ENCODE measurements around the gene FPGS. TPM values are rescaled to one million over a fixed set of nuclear protein-coding genes. Genes with fewer than 3 reads are reported as not detected.

The FPGS gene
- total and polyA plus RNA-seq, 9 donors = 18.9 to 209 (median 154) TPM

DNA sequence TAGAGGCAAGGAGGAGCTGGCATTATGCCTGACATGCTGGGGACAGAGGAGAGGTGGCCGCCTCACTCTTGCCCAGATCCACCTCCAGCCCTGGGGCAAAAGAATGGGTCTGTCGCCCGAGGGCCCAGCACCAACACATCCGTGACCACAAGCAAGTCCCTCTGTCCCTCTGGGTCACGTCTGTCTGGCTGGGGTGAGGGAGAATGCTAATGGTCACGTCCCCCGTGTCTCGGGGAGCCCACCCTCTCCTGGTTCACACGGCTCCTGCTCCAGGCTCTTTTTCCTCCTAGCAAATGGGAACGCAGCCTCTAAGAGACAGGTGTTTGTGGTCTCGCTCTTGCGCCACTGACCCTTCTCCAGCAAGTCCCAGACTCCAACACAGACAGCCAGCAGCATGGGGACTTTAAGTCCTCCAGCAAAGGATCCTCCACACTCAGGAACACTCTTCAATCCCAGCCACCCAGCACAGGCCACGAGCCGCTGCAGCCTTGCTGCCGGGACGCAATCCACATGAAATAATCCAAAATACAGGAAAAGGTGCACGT lies 47.7 kb downstream of the FPGS start:
- Histone ChIP-seq H3K27me3 (no peaks in the 10 kb centered on the region), H3K4me1 (ENCODE audit: insufficient read depth) (peaks cover 35% of the 10 kb centered on the region), H3K27ac (peak overlapping the region; percentile 14 to 83), H3K9me3 (no peaks in the 10 kb centered on the region), H3K36me3 (no peaks in the 10 kb centered on the region), H3K4me3 (no peak overlapping the region)
- no peak for TF ChIP-seq POLR2A (IDR thresholded peaks at IDR 0.05)
- no peak for TF ChIP-seq EP300 (IDR thresholded peaks at IDR 0.05)
- 91 to 94% (median 93%) methylated on average over 17 of the region's 17 CpGs for WGBS, 3 donors
- no peak for DNase-seq
- intact Hi-C loops (cut with DNase I) = no loop called here

DNA sequence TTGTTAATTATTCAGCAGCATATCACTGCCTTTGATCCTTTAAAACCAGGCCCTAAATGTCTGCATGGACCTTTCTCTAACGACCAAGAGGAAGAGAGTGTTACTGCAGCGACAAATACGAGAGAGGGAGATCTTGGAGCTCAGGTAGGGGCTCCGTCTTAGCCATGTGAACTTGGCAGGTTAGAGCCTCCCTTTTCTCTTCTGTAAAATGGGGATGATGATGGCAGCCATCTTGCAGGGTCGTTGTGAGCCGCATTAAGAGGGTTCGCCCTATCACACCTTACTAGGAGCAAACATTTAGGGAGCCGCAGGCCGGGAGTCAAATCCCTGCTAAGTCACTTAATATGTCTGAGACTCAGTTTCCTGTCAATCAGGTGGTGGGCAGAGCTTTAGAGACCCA lies 50.1 kb downstream of the FPGS start:
- Histone ChIP-seq H3K4me1 (ENCODE audit: insufficient read depth) (peaks cover 25% of the 10 kb centered on the region), H3K9me3 (no peaks in the 10 kb centered on the region), H3K27me3 (no peaks in the 10 kb centered on the region), H3K27ac (peak overlapping the region; percentile 83 to 93), H3K36me3 (no peaks in the 10 kb centered on the region), H3K4me3 (peak overlapping the region; percentile 71)
- no peak for DNase-seq
- intact Hi-C loops (cut with DNase I) = no loop called here
- TF ChIP-seq POLR2A (IDR thresholded peaks at IDR 0.05) = no peak
- TF ChIP-seq, protein P1, sequence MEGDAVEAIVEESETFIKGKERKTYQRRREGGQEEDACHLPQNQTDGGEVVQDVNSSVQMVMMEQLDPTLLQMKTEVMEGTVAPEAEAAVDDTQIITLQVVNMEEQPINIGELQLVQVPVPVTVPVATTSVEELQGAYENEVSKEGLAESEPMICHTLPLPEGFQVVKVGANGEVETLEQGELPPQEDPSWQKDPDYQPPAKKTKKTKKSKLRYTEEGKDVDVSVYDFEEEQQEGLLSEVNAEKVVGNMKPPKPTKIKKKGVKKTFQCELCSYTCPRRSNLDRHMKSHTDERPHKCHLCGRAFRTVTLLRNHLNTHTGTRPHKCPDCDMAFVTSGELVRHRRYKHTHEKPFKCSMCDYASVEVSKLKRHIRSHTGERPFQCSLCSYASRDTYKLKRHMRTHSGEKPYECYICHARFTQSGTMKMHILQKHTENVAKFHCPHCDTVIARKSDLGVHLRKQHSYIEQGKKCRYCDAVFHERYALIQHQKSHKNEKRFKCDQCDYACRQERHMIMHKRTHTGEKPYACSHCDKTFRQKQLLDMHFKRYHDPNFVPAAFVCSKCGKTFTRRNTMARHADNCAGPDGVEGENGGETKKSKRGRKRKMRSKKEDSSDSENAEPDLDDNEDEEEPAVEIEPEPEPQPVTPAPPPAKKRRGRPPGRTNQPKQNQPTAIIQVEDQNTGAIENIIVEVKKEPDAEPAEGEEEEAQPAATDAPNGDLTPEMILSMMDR (IDR thresholded peaks at IDR 0.05) = no peak
- WGBS, 3 donors = 7 to 39% (median 16%) methylated on average over 9 of the region's 9 CpGs

DNA sequence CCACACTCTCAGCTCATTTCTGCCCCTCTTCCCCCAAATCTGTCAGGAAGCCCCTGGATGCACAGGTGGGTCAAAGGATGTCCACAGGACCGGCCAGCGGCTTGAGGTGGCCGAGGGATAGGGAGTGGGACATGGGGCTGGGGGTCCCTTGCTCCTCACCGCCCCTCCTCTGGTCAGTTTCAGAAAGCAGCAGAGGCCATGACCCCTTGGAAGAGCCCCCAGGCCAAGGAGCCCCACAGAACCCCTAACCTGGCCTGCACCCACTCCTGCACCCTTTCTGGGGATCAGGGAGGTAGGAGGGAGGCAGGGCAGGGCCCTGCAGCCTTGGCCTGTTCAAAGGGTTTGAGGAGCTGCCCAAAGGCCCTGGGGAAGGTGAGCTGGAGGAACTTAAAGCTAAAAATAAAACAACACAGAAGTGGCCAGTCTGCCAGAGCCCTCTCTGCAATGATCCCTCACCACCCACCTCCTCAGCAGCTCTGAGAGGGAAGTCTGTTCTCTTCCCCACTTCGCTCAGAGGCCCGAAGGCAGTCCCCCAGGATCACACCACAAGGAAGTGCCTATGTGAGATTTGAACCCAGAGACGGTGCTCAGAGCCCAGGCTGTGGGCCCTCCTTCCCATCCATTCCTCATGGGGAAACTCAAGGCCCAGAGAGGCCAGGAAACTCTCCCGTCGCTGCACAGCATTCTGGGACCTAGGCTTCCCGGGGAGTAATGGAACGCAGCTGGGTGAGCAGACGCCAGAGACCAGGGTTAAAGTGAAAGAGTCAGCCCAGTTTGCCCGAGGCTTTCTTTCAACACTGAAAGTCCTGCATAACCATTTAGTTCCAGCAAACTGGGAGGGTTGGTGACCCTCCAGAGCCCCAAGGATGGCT lies 50.9 kb downstream of the FPGS start:
- Histone ChIP-seq H3K9me3 (no peaks in the 10 kb centered on the region), H3K36me3 (no peaks in the 10 kb centered on the region), H3K27ac (peak overlapping the region; percentile 83 to 93), H3K4me1 (ENCODE audit: insufficient read depth) (peaks cover 27% of the 10 kb centered on the region), H3K27me3 (no peaks in the 10 kb centered on the region), H3K4me3 (peak overlapping the region; percentile 71)
- intact Hi-C loops (cut with DNase I) = no loop called here
- DNase-seq = peak in 1 of 5 donors; percentile 34
- TF ChIP-seq POLR2A (IDR thresholded peaks at IDR 0.05) (no peak), EP300 (IDR thresholded peaks at IDR 0.05) (no peak)
- TF ChIP-seq, protein P1 (IDR thresholded peaks at IDR 0.05) = no peak
- WGBS, 3 donors = 5 to 10% (median 6%) methylated on average over 13 of the region's 13 CpGs

DNA sequence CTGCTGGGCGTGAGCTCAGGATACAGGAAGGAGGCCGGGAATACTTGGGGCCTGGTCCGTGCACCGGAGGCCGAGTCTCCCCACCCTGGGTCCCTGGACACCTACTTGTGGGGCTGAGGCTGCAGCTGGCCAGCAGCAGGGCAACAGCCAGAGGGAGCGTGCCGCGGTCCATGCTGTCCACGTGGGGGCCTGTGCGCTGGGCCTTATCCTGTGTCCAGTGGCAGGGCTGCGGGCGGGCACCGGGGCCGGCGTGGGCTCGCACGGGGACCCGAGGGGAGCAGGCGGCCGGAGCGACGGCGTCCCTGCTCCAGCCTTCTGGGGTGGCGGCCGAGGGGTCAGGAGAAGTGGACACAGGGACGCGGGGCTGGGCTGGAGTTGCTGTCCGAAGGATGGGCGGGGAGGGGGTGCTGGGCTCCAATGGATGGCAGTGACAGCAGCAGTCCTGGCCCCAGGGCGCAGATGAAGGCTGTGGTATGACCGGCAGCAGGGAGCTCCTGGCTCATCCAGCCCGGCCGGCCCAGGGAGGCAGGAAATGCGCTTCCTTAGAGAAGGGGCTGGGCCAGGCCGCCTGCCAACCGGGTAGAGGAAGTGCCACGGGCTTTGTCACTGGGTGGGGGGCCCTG lies 51.6 kb downstream of the FPGS start, which contains the start of gene ENG:
Gene ENG, minus strand, starts transcription at position 475 of the 623 bp plus-strand sequence. Its CDS starts 303 bp downstream, at position 172.
- DNase-seq = peak; percentile 86 to 92 (median 88)
- intact Hi-C loops (cut with DNase I) = no loop called here
- Histone ChIP-seq H3K36me3 (no peaks in the 10 kb centered on the region), H3K4me1 (ENCODE audit: insufficient read depth) (peaks cover 34% of the 10 kb centered on the region), H3K9me3 (no peaks in the 10 kb centered on the region), H3K4me3 (peak within 1 kb of the TSS; percentile 71), H3K27ac (peak within 1 kb of the TSS; percentile 83 to 93), H3K27me3 (no peaks in the 10 kb centered on the region)
- TF ChIP-seq EP300 (IDR thresholded peaks at IDR 0.05) = no peak
- TF ChIP-seq, protein P1 (IDR thresholded peaks at IDR 0.05) = peak in 2 of 3 donors; percentile 18 to 20
- peak; percentile 38 for TF ChIP-seq POLR2A (IDR thresholded peaks at IDR 0.05)
- WGBS, 3 donors = 0 to 2% (median 1%) methylated on average over 26 to 37 of the region's 37 CpGs

Measured in ovary (tissue), 9 donors.